Measurements from ENCODE around the gene TM7SF3.
"Not testable (repeated sequence)": the region's sequence is repeated elsewhere in the genome, so short reads cannot be mapped to it uniquely, and the experiment has no call there.

The TM7SF3 gene

DNA sequence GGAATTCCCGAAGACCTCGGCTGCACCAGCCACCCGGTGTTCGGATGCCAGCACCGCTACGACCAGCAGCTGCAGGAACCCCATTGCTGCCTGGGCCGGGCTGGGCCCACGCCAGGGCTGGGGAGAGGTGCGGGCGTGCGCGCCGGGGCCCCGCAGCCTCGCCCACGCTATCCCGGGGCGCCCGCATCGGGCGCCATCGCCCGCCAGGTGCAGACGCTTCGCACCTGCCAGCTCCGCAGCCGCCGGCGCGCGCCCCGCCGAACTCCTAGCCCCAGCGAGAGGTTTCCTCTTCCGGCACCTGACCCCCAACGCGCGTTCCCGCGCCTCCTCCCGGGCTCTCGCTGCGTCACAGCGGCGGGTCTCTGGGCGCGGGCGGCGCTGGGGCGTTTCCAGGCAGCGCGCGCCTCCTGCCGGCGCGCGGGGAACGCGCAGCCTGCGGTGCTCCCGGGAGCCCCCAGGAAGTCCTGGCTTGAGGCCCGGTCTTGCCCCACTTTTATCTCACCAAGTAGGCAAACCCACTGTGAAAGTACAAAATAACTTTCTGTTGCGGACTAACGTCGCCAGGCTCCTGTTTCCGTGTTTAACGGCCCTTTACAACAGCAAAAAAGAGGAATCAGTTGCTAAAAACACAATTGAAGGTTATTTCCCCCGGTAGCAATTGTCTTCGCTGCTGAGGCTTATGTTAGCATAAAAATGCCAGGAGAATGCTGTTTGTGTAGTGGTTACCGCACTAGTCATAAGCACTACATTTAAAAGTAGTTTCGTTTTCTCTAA is at the start of gene TM7SF3:
Gene TM7SF3 (minus strand): TSS at position 300 of the 774 bp plus-strand sequence. CDS start 216 bp downstream, at position 84.
- peak; percentile 98 for DNase-seq

GRCh38 chr12:27063250-27063851 is 49.2 kb upstream of the TM7SF3 start:
- DNase-seq = no peak

- DNase-seq = no peak
Observed at GRCh38 chr12:27061317-27061716, 47.1 kb upstream of the TM7SF3 start.

GRCh38 chr12:27060740-27061139 is 46.6 kb upstream of the TM7SF3 start:
- DNase-seq = no peak

DNA sequence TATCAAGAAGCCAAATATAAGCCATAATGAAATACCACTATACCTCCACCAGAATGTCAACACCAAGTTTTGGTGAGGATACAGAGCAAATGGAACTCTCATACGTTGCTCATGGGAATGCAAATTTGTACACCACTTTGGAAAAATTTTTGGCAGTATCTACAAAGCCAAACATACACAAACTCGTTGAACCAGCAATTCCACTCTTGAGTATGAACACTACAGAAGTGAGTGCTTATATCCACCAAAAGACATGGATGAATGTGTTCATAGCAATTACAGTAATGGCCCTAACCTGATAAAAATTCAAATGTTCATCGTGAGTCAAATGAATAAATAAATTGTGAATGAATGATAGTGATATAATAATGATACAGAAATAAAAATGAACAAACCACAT is 43.4 kb upstream of the TM7SF3 start:
- no peak for DNase-seq

- DNase-seq = no peak
Observed at GRCh38 chr12:27055966-27056365, 41.8 kb upstream of the TM7SF3 start.

DNA sequence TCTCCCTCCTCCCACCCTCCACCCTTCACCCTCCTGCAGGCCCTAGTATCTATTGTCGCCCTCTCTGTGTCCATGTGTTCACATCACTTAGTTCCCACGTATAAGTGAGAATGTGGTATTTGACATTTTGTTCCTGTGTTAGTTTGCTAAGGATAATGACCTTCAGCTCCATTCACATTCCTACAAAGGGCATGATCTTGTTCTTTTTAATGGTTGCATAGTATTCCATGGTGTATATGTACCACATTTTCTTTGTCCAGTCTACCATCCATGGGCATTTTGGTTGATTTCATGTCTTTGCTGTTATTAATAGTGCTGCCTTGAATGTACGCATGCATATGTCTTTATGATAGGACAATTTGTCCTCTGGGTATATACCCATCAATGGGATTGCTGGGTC is 38.6 kb upstream of the TM7SF3 start:
- no peak for DNase-seq

DNA sequence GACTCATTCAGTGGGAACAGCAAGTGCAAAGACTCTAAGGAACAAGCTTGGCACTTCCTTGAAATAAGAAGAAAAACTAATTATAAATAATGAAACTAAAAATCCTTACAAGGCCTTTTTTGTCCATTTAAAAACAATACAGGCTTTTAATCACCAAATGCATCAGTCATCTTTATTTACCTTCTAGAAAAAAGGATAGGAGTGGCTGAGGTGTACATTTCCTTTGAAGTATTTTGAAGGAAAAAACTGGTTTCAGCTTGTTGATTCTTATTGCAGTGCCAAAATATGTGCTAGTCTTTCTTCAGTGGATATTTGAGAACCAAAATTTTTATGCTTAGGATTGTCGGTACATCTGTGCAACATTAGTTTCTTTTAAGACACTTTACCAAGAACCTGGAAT is 38.0 kb upstream of the TM7SF3 start:
- no peak for DNase-seq

DNA sequence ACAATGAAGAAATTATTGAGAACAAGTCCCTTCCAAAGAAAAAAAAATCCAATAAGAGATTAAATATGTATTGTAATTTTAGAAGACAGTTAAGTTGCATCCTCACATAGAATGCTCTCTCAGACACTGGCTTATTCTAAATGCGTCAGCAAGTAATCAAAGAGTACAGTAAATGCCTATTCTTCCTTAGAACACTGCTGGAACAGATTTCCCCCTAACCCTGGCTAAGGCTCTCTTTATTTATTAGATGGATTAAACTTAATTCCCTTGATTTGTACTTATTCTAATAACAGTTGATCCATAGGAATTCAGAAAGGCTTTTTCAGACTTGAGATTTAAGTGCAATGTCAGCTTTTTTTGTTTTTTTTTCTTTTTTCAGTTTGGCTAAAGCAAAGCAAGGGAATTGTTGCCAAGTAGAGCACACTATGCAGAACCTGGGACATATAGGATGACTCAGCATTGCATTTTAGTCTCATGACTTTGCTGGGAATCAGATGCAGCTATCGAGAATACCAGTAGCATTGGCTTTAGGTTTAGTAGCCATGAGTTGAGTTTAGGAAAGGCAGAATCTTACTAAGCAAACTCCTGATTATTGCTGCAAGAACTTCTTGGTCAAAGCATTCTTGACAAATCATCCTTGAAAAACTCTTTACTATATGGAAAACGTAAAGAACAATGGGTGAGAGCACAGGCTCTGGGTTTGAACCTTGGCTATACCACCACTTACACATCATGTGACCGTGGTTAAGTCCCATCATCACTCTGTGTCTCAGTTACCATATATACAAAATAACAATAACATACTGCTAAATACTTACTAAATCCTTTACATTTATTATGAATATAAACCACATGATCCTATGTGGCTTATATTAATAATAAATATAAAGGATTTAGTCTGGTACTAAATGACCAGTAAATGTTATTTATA is 34.9 kb upstream of the TM7SF3 start:
- DNase-seq = no peak

- DNase-seq = not testable (repeated sequence)
Observed at GRCh38 chr12:27042018-27042417, 27.8 kb upstream of the TM7SF3 start.

- DNase-seq = not testable (repeated sequence)
Observed at GRCh38 chr12:27040637-27041036, 26.5 kb upstream of the TM7SF3 start.

DNA sequence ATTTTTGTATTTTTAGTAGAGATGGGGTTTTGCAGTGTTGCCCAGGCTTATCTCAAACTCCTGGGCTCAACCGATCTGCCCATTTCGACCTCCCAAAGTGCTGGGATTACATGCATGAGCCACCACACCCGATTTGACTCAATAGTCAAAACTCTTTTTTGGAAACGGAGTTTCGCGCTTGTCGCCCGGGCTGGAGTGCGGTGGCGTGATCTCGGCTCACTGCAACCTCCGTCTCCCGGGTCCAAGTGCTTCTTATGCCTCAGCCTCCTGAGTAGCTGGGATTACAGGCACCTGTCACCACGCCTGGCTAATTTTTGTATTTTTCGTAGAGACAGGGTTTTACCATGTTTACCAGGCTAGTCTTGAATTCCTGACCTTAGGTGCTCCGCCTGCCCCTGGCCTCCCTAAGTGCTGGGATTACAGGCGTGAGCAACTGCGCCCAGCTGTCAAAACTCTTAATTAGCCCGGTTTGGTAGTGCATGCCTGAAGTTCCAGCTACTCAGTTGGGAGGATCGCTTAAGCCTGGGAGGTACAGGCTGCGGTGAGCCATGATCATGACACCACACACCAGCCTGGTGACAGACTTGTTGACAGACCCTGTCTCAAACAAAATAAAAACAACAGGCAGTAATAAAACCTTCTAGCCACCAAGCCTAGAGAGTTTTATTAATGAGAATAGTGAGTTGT is 20.6 kb upstream of the TM7SF3 start:
- DNase-seq = no peak

GRCh38 chr12:27032679-27033078 is 18.5 kb upstream of the TM7SF3 start:
- DNase-seq = no peak

DNA sequence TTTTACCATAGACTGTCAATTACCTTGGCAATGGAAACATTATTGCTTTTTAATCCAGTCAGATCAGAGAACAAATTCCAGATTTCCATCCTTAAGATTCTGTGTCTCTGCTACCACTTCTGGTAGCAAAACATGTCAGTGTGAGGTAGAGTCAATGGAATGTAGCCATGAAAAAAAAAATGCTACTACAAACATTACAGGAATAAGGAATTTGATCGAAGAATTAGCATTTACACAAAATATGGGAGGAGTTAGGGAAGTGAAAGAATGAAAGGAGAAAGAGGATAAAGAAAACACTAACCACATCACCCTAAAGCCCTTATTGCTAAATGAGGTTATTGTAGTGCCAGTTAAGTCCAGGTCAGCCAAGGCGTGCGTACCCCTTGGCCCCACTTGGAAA is 17.3 kb upstream of the TM7SF3 start:
- DNase-seq = no peak

DNA sequence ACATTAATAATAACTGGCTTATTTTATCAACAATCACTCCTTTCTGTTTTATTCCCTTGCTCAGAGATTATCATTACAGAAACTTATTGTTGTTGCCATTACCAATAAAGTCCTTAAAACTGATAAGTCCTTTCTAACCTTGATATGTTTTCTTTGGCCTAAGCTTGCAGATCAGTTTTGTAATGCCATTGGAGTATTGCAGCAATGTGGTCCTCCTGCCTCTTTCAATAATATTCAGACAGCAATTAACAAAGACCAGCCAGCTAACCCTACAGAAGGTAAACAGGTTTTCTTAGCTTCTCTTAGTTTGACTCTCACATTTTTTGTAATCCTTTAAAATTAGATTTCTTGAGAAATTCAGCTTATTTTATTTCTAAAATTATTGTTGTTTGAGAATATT is 12.1 kb upstream of the TM7SF3 start:
- no peak for DNase-seq

DNA sequence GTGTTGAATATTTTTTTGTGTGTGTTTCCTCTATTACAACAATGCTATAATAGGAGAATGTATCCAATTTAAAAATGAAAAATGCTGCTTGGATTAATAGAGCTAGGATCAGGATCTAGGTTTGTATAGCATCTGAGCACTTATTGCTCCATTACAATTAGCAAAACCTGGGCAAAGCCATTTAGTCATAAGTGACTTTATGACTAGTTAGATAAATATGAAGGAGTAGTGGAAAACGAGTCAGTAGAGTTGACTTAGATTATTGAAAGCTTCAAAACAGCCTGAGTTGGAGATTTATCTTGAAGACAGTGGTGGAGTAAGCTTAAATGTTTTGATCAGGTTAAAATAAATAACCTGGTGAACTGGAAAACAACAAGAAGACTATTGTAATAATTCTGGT is 10.9 kb upstream of the TM7SF3 start:
- DNase-seq = no peak

DNA sequence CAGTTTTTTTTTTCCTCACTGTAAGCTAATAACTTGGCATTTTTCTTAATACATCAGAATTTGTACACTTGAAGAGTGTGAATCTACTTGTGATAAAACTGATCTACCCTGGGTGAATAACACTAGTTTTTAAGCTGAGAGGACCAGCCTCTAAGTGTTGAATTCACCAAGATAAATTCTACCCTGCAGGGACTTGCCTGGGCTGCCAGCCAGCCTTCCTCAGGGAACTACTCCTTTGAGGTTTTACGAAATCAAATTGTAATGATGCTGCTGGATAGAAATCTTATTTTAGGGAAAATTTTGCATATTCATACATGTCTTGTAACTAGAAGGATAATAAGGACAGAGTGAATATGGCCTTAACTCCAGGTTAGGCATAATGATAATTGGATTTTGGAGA is 10.1 kb upstream of the TM7SF3 start:
- no peak for DNase-seq

GRCh38 chr12:27020761-27021160 is 6.6 kb upstream of the TM7SF3 start:
- DNase-seq = no peak

- no peak for DNase-seq
Observed at GRCh38 chr12:27018037-27018436, 3.9 kb upstream of the TM7SF3 start.

DNA sequence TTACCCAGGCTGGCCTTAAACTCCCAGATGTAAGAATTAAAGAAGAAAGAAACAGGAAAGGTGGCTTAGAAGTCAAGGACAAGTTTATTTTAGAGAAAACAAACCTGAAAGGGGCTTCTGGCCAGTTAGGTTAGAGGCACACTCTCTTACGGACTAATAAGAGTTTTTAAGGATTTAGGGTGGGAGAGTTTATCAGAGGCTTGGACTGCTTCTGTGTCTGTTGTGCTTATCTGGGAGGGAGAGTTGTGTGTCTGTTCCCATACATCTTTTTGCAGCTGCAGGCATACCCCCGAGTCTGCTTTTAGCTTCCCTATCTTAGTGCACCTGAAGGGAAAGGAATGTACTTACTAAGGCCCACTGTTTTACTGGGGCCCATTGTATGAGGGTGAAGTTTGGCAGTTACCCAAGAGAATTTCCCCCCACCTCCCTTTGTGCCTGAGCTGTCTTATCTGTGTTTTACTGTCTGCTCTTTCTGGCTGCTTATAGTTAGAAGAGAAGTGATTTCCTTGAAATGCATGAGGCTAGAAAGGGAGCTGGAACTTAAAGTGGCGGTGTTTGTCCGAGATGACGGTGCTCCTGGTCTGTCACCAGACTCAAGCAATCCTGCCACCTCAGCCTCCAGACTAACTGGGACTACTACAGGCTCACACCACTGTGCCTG is 3.1 kb upstream of the TM7SF3 start:
- not testable (repeated sequence) for DNase-seq

- DNase-seq = peak; percentile 72
Observed at GRCh38 chr12:27015730-27016076, 1.5 kb upstream of the TM7SF3 start.

All from GF-D8 (cell line).